Panc1 (cell line): Measurements from ENCODE around the gene DCLRE1B. TPM values are rescaled to one million over a fixed set of nuclear protein-coding genes. Genes with fewer than 3 reads are reported as not detected.

Source experiments
- ATAC-seq: fragments of 200-7000 bp; cut with Tn5 transposase; 2 replicates; pipeline ENCODE4 v1.9.1; 2020; ENCODE audit warnings: mild to moderate bottlenecking, moderate library complexity
- BruUV-seq: library from RNA; stranded (reverse); fragments of 400-500 nt; replicated peaks from 2 replicates; lab custom pipeline; 2021; lab: Mats Ljungman, UMichigan
- CTCF ChIA-PET: fragments of 300-600 bp; sonication (Branson Sonifier 250); formaldehyde crosslinking; loops from one replicate; lab custom pipeline; 2022; ENCODE audit warnings: antibody characterized with exemption; lab: Charles Lee
- POLR2A ChIA-PET: fragments of 300-600 bp; sonication (Branson Sonifier 250); formaldehyde crosslinking; loops from one replicate; lab custom pipeline; 2022; ENCODE audit warnings: antibody characterized with exemption; lab: Charles Lee
- DNase-seq: peaks from one replicate; pipeline ENCODE4 v3.0.0-alpha.2; 2010; ENCODE audit warnings: low read depth, low spot score
- H3K27ac ChIP-seq: 2 replicates; pipeline ENCODE4 v1.5.1; 2011; ENCODE audit warnings: mild to moderate bottlenecking, low read length, inconsistent platforms
- H3K27me3 ChIP-seq: fragments of 200-500 bp; sonication (Bioruptor generic); 2 replicates; pipeline ENCODE4 v1.6.0; 2014; ENCODE audit warnings: low read length, inconsistent platforms; ENCODE audit not compliant: control insufficient read depth, insufficient read depth
- H3K36me3 ChIP-seq: fragments of 200-500 bp; sonication (Bioruptor generic); 2 replicates; pipeline ENCODE4 v1.5.1; 2014; ENCODE audit warnings: inconsistent platforms, mild to moderate bottlenecking, low read length, moderate library complexity; ENCODE audit not compliant: control insufficient read depth, insufficient read depth
- H3K4me1 ChIP-seq: 2 replicates; pipeline ENCODE4 v1.5.1; 2011; ENCODE audit warnings: inconsistent platforms, mild to moderate bottlenecking, low read length, moderate library complexity; ENCODE audit not compliant: control insufficient read depth, insufficient read depth
- H3K4me3 ChIP-seq, 2 experiments: 2 replicates each; pipeline ENCODE4 v1.5.1; 2011 to 2012; ENCODE audit warnings: low read depth in 2 of 2, low read length in 2 of 2, mild to moderate bottlenecking in 2 of 2, inconsistent platforms in 1 of 2, moderate library complexity in 1 of 2
- H3K9me3 ChIP-seq: fragments of 200-500 bp; sonication (Bioruptor generic); 2 replicates; pipeline ENCODE4 v1.5.1; 2014; ENCODE audit warnings: low read depth, mild to moderate bottlenecking, inconsistent platforms, low read length, moderate library complexity; ENCODE audit not compliant: control insufficient read depth, insufficient read depth
- POLR2AphosphoS5 ChIP-seq: IDR thresholded peaks from 2 replicates; pipeline ENCODE4 v1.6.1; 2012; ENCODE audit warnings: mild to moderate bottlenecking, low read depth, low read length, moderate library complexity
- SIN3A ChIP-seq: IDR thresholded peaks from 2 replicates; pipeline ENCODE4 v1.6.1; 2012; ENCODE audit warnings: low read depth, mild to moderate bottlenecking, low read length, moderate library complexity, borderline replicate concordance; ENCODE audit not compliant: insufficient read depth
- TCF7L2 ChIP-seq: IDR thresholded peaks from 2 replicates; pipeline ENCODE4 v1.6.1; 2011; ENCODE audit warnings: mild to moderate bottlenecking, low read depth, low read length, inconsistent platforms
- in situ Hi-C: cut with HindIII; loops from 2 replicates; pipeline ENCODE4 v1.10.0; 2016; ENCODE audit warnings: low sequenced_read_pairs, low pct_unique_long_range_greater_than_20kb
- intact Hi-C: fragments of 100-400 bp; cut with micrococcal nuclease; formaldehyde crosslinking; loops from one replicate; pipeline ENCODE4 v1.10.0; 2022; ENCODE audit not compliant: unreplicated experiment
- total RNA-seq: library from RNA; stranded (reverse); gene quantifications from one replicate; pipeline ENCODE4 v1.2.1, GENCODE V29; 2021; ENCODE audit not compliant: unreplicated experiment
- TF ChIP-seq, protein P1 (sequence below): fragments of 450-650 bp; IDR thresholded peaks from 2 replicates; pipeline ENCODE4 v1.5.1; 2017; ENCODE audit warnings: mild to moderate bottlenecking
- TF ChIP-seq, protein P2 (sequence below), 2 experiments: IDR thresholded peaks; 2 replicates each; pipeline ENCODE4 v1.6.1; 2011 to 2012; ENCODE audit warnings: low read depth in 2 of 2, control low read depth in 1 of 2, low read length in 1 of 2, mild to moderate bottlenecking in 1 of 2, moderate library complexity in 1 of 2; ENCODE audit not compliant: insufficient read depth in 1 of 2

The DCLRE1B gene
- total RNA-seq, 1 experiment from 2014 or later, result 8.6 TPM

DNA sequence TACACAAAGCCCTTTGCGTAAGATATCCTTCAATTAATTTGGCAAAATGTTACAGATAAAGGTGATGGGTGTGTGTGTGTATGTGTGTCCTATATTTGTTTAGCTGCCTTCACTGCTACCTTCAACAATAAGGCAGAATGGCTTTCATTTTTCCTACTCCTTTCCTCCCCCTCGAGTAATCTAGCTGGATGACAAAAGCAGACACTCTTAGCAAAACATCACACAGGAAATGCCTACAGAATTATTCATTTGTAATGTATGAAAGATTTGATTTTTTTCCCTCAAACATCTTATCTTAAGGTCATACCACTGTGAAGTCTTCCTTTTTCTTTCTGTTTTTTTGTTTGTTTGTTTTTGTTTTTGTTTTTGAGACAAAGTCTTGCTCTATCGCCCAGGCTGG lies 44.2 kb upstream of the DCLRE1B start:
- ChIA-PET POLR2A (no interaction called here), CTCF (no interaction called here)
- no peak for TF ChIP-seq TCF7L2
- TF ChIP-seq, protein P1, sequence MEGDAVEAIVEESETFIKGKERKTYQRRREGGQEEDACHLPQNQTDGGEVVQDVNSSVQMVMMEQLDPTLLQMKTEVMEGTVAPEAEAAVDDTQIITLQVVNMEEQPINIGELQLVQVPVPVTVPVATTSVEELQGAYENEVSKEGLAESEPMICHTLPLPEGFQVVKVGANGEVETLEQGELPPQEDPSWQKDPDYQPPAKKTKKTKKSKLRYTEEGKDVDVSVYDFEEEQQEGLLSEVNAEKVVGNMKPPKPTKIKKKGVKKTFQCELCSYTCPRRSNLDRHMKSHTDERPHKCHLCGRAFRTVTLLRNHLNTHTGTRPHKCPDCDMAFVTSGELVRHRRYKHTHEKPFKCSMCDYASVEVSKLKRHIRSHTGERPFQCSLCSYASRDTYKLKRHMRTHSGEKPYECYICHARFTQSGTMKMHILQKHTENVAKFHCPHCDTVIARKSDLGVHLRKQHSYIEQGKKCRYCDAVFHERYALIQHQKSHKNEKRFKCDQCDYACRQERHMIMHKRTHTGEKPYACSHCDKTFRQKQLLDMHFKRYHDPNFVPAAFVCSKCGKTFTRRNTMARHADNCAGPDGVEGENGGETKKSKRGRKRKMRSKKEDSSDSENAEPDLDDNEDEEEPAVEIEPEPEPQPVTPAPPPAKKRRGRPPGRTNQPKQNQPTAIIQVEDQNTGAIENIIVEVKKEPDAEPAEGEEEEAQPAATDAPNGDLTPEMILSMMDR, result no peak
- no peak for TF ChIP-seq SIN3A
- TF ChIP-seq POLR2AphosphoS5, result no peak
- TF ChIP-seq, protein P2, sequence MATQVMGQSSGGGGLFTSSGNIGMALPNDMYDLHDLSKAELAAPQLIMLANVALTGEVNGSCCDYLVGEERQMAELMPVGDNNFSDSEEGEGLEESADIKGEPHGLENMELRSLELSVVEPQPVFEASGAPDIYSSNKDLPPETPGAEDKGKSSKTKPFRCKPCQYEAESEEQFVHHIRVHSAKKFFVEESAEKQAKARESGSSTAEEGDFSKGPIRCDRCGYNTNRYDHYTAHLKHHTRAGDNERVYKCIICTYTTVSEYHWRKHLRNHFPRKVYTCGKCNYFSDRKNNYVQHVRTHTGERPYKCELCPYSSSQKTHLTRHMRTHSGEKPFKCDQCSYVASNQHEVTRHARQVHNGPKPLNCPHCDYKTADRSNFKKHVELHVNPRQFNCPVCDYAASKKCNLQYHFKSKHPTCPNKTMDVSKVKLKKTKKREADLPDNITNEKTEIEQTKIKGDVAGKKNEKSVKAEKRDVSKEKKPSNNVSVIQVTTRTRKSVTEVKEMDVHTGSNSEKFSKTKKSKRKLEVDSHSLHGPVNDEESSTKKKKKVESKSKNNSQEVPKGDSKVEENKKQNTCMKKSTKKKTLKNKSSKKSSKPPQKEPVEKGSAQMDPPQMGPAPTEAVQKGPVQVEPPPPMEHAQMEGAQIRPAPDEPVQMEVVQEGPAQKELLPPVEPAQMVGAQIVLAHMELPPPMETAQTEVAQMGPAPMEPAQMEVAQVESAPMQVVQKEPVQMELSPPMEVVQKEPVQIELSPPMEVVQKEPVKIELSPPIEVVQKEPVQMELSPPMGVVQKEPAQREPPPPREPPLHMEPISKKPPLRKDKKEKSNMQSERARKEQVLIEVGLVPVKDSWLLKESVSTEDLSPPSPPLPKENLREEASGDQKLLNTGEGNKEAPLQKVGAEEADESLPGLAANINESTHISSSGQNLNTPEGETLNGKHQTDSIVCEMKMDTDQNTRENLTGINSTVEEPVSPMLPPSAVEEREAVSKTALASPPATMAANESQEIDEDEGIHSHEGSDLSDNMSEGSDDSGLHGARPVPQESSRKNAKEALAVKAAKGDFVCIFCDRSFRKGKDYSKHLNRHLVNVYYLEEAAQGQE (IDR thresholded peaks at IDR 0.05; ENCODE audit: insufficient read depth in 1 of 2, low read depth in 2 of 2, low read length in 1 of 2), result no peak
- DNase-seq (no peak), ATAC-seq (no peak)
- Histone ChIP-seq H3K27me3 (no peaks in the 10 kb centered on the region), H3K9me3 (no peaks in the 10 kb centered on the region), H3K4me3 (no peak overlapping the region), H3K27ac (no peak overlapping the region), H3K4me1 (no peaks in the 10 kb centered on the region), H3K36me3 (no peaks in the 10 kb centered on the region)
- in situ Hi-C loops (no loop called here), intact Hi-C loops (no loop called here)
- no TSS peak for BruUV-seq

DNA sequence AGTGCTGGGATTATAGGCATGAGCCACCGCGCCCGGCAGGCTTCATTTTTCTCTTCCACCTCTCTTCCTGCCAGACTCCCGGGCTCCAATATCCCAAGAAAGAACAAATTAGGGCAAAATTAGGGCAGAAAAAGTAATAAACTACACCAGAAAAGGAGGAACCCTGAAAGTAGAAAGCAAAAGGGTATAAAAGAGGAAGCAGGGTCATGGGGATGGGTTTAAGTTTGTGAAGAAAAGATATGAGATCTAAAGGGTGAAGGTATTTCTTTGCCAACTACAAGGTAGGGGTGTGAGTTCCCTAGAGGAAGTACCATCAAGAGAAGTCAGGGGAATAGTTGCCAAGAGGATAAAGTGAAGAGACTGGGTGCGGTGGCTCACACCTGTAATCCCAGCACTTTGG lies 43.5 kb upstream of the DCLRE1B start:
- BruUV-seq, result no TSS peak
- intact Hi-C loops (no loop called here), in situ Hi-C loops (no loop called here)
- H3K4me1 ChIP-seq, result no peaks in the 10 kb centered on the region
- ChIA-PET CTCF (no interaction called here), POLR2A (interaction anchor here (0.6 kb wide), 1 partner anchor 72 kb away, joined by 3 read pairs; no protein-coding TSS in a partner anchor)
- H3K27me3 ChIP-seq, result no peaks in the 10 kb centered on the region
- ATAC-seq, result no peak
- no peaks in the 10 kb centered on the region for H3K9me3 ChIP-seq
- H3K36me3 ChIP-seq, result no peaks in the 10 kb centered on the region
- no peak overlapping the region for H3K4me3 ChIP-seq
- no peak for DNase-seq
- H3K27ac ChIP-seq, result no peak overlapping the region
- no peak for TF ChIP-seq SIN3A
- TF ChIP-seq, protein P2 (IDR thresholded peaks at IDR 0.05; ENCODE audit: insufficient read depth in 1 of 2, low read depth in 2 of 2, low read length in 1 of 2), result no peak
- TF ChIP-seq POLR2AphosphoS5, result no peak
- TF ChIP-seq, protein P1, result no peak
- no peak for TF ChIP-seq TCF7L2
